HT1080 (cell line): ENCODE measurements around the gene NUP98. TPM values are rescaled to one million over a fixed set of nuclear protein-coding genes. Genes with fewer than 3 reads are reported as not detected.
"Not testable (repeated sequence)": the region's sequence is repeated elsewhere in the genome, so short reads cannot be mapped to it uniquely, and the experiment has no call there.

Experiments
- DNase-seq: peaks from one replicate; pipeline ENCODE4 v3.0.0-alpha.2; 2015; ENCODE audit warnings: low read depth
- small RNA-seq: library from RNA; depleted of rRNA; stranded (forward); fragments of <200 nt; gene quantifications from one replicate; pipeline ENCODE3, GENCODE V24; 2014
- total RNA-seq: library from RNA; depleted of rRNA; stranded (reverse); fragments of >200 nt; shearing (Covaris generic); gene quantifications from 2 replicates; pipeline ENCODE4 v1.2.3, GENCODE V29; 2014; rRNA removed

NUP98 gene
- total RNA-seq, 1 experiment from 2014 or later = 168 TPM

DNA sequence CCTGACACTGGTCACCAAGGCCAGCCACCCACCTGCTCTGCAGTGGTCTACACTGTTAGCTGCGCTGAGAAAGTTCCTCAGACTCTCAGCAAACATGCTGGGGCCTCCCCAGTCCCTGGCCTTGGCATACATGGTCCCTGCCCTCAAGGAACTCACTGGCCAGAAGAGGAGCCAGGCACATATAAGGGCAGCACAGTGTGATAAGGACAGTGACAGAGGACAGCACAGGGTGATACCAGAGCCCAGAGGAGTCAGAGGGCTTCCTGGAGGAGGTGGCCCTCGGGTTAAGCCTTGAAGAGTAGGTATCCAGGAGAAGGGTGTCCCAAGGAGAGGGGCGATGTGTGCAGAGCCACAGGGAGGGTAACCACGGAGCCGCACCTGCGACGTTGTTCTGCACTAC, 151.8 kb downstream of the NUP98 start:
- DNase-seq = no peak

DNA sequence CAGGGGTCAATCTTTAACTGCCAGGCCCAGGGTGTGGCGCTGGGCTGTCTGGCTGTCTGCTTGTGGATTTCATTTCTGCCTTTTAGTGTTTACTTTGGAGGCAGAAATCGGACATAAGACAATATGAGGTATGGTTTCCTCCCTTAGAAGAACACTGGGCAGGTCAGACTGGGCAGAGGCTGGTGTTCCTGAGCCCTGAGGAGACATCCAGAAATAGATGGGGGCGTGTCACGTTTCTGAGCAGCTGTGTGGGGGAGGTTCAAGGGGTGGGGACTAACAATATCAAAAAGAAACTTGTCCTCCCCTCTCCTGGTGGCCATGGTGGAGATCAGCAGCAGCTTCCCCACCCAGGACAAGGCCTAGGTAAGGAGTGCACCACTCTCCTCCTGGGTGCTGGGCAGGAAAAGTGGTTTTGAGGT, 152.5 kb downstream of the NUP98 start, which contains the start of gene ART1:
ART1 (plus strand) TSS at position 312 of the 419 bp plus-strand sequence. CDS start 14,086 bp downstream, outside the sequence.
- DNase-seq = peak; percentile 8

DNA sequence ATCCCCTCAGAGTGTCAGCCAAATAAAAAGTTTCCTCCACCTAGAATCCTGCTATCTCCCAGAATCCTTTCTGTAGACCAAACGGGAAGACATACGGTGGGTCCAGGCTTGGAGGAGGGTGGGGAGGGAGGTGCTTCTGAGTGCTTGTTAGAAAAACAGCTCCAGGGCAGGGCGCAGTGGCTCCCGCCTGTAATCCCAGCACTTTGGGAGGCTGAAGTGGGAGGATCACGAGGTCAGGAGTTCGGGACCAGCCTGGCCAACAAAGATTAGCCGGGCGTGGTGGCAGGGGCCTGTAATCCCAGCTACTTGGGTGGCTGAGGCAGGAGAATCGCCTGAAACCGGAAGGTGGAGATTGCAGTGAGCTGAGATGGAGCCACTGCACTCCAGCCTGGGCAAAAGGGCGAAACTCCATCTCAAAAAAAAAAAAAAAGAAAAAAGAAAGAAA, 154.2 kb downstream of the NUP98 start:
- DNase-seq = not testable (repeated sequence)

DNA sequence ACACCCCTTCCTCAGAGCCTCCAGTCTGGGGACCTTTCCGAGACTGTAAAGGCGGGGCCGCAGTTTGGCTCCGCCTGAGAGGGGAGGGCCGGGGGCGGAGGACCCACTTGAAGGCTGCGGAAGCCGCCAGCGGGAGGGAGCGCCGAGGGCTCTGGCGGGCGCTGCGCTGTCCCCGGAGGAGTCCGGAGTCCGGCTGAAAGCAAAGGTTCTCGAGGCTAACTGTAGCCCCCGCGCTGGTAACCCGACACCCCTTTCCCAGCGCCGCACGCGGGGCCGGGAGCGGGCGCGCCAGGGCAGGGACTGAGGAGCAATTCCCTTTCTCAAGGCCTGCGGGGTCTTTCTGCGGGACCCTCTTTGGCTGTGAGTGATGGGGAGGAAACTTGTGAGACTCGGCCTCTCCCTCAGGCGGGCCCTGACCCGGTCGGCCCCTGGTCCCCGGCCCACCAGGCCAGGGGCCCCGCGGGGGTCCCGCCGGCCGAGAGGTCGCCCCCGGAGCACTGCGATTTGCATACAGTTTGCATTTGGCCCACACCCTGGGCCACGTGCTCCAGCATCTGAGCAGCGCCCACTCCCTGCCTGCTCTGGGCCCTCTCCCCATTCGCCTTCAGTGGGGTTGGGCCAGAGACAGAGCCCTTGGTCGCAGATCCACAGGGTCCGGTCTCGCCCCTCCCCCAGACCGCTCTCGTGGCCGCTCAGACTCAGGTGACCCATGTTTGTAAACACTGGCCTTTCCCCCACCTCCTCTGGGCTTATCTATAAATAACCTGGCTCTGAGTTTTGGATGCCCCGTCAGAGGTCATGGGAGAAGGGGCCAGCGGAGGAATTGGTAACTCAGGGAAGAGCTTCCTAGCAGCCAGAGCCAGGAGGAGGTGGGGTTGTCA, 155.0 kb downstream of the NUP98 start:
- DNase-seq = peak; percentile 35

DNA sequence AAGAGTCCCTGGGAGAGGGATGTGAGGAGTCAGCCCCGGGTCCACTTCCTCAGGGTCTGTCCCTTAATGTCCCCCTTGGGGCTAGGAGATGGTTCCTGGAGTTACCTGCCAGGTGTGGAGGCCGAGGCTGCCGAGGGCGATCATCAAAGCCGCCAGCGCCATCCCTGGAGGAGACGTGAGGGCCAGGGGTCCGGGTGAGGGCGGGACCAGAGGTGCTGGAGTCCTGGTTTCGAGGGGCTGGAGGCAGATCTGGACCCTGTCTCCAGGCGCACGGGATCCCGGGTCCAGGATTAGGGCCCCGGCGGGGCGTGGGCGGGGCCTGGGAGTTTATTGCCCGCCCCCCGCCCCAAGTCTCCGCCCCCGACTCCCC, 155.7 kb downstream of the NUP98 start, which contains the start of gene ART5:
ART5 (minus strand) TSS at position 292 of the 370 bp plus-strand sequence; CDS start at position 162, 130 bp downstream.
- no peak for DNase-seq

DNA sequence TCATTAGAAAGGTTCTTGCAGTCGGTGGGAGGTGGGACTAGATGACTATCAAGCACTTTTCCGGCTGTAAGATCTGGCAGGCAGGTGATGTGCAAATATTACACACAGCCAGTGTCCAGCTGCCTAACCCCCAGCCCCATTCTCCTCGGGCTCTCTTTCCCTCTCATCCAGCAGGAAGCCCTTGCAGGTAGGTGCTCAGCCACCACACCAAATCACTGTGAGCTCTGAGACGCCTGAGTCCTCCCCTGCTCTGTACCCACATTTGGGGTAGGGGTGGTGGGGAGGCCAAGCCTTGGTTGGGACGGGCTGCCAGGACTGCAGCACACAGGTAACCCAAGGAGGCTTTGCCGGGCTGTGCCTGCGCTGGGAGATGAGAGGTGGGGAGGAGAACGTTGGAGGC, 156.2 kb downstream of the NUP98 start:
- no peak for DNase-seq

DNA sequence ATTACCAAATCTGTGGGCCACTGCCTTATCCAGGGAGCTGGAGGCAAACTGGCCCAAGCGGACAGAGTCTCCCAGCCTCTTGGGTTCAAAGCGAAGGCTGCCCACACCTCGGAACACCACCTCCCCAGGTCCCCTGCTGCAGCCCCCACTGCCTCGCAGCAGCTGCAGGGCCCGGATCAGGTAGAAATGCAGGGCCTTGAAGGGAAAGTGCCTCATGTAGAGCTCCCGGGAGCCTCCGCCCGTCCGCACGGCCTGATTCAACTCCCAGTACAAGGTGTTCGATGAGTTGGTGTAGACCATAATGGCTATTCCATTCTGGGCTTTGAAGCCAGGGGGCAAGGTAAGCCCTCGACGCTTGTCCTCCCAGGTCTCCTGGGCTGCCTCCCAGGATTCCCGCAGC, 157.5 kb downstream of the NUP98 start:
- no peak for DNase-seq

DNA sequence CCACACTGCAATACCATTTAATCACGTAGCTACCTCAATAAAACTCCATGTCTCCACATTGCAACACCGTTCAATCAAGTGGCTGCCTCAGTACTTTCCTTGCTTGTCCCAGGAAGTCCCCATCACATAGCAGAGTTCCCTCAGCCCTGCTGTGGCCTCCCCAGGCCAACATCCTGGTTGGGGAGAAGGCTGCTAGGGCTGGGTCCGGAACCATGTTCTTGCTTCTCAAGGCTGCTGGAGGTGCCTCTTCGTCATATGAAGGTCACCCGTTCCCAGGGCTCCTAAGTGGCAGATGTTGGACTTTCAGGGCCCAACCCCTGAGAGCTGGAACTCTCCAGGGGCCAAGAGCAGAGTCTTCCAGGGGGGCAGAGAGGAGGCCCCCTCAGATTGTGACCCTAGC, 158.8 kb downstream of the NUP98 start:
- no peak for DNase-seq

DNA sequence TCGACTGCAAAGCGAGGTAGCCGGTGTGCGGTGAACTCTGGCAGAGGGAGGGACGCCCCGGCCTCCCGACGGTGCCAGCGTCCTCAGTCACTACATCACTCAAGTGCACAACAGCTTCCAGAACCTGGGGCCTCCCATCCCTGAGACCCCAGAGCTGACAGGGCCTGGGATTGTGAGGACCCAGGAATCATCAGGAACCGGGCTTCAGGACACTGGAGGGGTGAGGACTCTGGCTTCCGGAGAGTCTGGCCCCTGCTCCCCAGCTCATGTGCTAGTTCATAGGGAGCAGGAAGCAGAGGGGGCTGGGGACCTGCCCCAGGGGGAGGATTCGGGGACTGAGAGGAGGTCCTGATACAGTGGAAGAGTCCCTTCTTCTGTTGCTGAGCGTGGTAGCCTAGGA, 160.2 kb downstream of the NUP98 start:
- no peak for DNase-seq

DNA sequence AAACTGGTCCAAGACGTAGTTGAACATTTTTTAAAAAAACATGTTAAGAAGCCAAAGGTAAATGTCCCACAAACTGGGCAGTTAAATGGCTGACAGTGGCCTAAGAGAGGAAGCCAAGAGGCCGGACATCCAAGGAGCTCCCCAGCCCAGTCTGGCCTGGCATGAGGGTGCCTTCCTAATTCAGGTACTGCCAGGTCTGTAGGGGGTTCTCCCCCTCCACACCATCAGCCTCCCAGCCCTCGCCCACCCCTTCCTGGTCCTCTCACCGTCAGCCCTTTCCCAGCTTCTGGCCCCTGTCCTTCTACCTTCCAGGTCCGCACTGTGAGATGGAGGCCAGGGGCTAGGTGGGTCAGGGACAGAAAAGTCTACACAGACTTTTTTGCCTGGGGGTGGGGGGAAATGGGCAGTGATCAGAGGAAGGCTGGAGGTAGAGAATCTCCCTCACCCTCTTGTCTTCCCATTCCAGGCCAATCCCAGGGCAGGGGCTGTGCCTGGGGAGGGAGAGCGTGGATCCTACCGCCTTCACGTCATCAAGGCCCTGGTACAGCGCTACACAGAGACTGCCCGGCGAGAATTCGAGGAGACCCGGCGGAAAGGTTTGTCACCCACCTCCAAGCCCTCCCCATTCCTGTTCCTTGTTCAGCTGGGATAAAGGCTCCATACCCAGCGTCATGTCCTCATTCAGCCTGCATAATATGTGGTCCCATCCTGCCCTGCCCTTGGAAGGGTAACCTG, 161.5 kb downstream of the NUP98 start:
- DNase-seq = no peak

DNA sequence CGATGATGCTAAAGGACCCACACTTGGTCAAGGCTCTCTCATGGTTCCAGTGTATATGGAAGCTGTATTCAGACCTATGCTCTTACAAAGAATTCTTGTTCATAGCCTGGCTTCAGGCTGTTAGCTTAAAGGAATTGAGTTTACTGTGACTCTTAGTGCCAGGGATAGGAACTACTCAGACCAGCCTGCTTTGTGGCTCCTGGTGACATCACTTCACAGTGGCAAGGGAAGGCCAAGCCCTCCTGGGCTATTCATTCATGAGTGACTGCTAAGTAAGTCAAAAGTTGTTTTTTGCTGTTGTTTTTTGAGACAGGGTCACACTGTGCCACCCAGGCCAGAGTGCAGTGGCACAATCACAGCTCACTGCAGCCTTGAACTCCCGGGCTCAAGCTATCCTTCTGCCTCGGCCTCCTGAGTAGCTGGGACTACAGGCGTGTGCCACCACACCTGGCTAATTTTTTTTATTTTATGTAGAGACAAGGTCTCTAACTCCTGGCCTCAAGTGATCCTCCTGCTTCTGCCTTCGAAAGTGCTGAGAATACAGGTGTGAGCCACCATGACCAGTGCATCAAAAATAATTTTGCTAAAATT, 165.2 kb downstream of the NUP98 start:
- no peak for DNase-seq

DNA sequence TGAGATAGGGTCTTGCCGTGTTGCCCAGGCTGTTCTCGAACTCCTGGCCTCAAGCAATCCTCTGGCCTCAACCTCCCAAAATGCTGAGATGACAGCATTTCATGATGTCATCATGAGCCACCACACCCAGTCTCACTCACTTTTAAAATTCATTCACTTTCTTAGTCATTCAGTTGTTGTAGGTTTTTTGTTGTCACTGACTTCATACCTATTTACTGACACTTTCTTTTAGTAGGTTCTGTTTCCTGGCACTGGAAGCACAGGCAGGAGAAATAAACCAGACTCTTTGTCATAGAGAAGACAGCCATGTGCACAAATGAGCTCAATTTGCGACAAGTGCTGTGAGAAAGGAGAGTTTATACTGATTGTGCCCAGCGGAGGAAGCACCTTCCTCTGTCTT, 166.0 kb downstream of the NUP98 start:
- DNase-seq = peak; percentile 14

DNA sequence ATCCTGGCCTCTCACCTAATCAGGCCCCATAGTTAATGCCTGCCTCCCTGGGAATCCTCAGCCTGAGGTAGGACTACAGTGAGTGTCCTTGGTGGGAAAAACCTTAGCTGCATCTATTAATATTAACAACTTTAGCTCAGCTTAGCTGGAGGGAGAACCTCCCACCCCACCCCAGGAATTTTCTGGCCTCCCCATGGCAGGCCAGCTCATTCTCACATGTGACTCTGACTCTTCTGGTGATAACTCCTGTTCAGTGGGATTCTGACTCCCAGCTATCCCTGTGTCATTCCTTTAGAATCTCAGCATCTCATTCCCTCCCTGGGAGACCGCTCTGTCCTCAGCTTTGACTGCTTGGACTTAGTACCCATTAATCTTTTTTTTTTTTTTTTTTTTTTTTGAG, 170.1 kb downstream of the NUP98 start:
- peak; percentile 61 for DNase-seq

DNA sequence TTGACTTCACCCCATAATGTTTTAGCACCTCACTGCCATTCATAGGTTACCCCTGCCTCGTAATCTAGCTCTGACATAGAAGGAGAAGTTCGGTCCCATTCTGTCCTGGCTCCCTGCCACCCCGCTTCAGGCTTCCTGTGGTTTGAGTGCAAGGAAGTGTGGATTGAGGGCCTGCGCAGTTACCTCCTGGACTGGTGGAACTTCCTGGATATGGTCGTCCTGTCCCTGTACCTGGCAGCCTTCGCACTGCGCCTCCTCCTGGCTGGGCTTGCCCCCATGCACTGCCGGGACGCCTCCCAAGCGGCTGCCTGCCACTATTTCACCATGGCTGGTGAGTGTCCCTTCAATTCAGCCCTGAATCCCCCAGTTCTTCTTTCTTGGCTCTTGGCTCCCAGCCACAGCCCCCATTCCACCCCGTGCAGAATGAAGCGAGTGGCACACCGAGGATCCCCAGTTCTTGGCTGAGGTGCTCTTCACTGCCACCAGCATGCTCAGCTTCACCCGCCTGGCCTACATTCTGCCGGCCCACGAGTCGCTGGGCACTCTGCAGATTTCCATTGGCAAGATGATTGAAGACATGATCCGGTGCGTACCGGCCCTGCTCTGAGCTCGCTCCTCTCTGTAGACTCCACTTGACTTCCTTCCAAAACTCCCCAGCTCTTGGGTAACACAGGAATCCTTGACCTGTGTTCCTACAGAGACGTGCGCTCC, 170.9 kb downstream of the NUP98 start:
- no peak for DNase-seq

Small RNA genes within 50 kb of the gene (small RNA-seq; reads per million reads assigned to genes)
- gene RF00019 (not detected), gene RNU6-1143P (not detected), gene RNU7-50P (not detected)

Other genes with a start within 250 kb of the NUP98 start
- gene ART5, start 155.6 kb downstream of the NUP98 start, total RNA-seq = not detected in 2 replicates
- gene ART1, start 152.4 kb downstream of the NUP98 start, total RNA-seq = not detected in 2 replicates
- 0.43 and 2.5 TPM in 2 replicates for gene CHRNA10, start 126.2 kb downstream of the NUP98 start, total RNA-seq
- 11.0 and 12.0 TPM in 2 replicates for gene PGAP2, start 11.0 kb upstream of the NUP98 start, total RNA-seq
- gene RHOG, start 43.4 kb upstream of the NUP98 start, total RNA-seq = 55.9 and 98.7 TPM in 2 replicates
- 14.6 and 18.1 TPM in 2 replicates for gene STIM1, start 58.1 kb upstream of the NUP98 start, total RNA-seq